ENCODE results near the gene C5.

C5 gene

DNA sequence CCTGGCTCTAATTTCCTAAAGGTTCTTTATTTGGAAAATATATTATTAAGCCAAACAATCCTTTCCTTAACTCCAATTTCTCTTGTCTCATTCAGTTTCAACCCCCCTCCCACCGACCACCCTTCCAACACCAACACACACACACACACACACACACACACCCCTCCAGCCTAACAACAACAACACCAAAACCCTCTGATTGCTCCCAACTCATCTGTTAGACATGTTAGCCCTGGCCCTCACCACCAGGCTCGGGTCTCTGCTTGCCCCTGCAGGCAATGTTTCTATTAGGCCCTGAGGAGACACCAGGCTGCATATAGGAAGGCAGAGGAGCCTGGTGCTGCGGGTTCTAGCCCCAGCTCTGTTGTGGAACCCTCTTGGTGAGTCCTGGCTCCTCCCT lies 105.1 kb downstream of the C5 start:
- no peaks in the 10 kb centered on the region for H3K36me3 ChIP-seq (ENCODE audit: low read length)
- no peaks in the 10 kb centered on the region for H3K9me3 ChIP-seq (ENCODE audit: insufficient read depth, low read length)
- no peaks in the 10 kb centered on the region for H4K20me1 ChIP-seq (ENCODE audit: low read depth, low read length)
- H3K4me2 ChIP-seq (ENCODE audit: low read depth, low read length, poor library complexity, severe bottlenecking): no peak overlapping the region
- no peak overlapping the region for H3K4me3 ChIP-seq (ENCODE audit: insufficient read depth, low read length, poor library complexity, severe bottlenecking)
- no peak overlapping the region; the same call in 1 of the 2 replicates for H3K27ac ChIP-seq (ENCODE audit: low read depth, low read length)
- no peak overlapping the region for H3K9ac ChIP-seq (ENCODE audit: low read length)
- H2AFZ ChIP-seq (ENCODE audit: low read depth, low read length, severe bottlenecking): no peak overlapping the region
- no peaks in the 10 kb centered on the region for H3K79me2 ChIP-seq (ENCODE audit: insufficient read depth, low read length)
- no peaks in the 10 kb centered on the region for H3K27me3 ChIP-seq (ENCODE audit: low read length)
- TF ChIP-seq, protein P1, sequence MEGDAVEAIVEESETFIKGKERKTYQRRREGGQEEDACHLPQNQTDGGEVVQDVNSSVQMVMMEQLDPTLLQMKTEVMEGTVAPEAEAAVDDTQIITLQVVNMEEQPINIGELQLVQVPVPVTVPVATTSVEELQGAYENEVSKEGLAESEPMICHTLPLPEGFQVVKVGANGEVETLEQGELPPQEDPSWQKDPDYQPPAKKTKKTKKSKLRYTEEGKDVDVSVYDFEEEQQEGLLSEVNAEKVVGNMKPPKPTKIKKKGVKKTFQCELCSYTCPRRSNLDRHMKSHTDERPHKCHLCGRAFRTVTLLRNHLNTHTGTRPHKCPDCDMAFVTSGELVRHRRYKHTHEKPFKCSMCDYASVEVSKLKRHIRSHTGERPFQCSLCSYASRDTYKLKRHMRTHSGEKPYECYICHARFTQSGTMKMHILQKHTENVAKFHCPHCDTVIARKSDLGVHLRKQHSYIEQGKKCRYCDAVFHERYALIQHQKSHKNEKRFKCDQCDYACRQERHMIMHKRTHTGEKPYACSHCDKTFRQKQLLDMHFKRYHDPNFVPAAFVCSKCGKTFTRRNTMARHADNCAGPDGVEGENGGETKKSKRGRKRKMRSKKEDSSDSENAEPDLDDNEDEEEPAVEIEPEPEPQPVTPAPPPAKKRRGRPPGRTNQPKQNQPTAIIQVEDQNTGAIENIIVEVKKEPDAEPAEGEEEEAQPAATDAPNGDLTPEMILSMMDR (IDR thresholded peaks at IDR 0.05; ENCODE audit: insufficient read depth, low read length, poor library complexity, severe bottlenecking): no peak
- TF ChIP-seq EZH2phosphoT487 (conservative IDR thresholded peaks at IDR 0.05; ENCODE audit: low read length): no peak
- H3K9me2 ChIP-seq (replicated peaks; ENCODE audit: insufficient read depth, low read length): no peaks in the 10 kb centered on the region
- H3F3A ChIP-seq (ENCODE audit: insufficient read depth): no peaks in the 10 kb centered on the region; the same call in 1 of the 2 replicates

DNA sequence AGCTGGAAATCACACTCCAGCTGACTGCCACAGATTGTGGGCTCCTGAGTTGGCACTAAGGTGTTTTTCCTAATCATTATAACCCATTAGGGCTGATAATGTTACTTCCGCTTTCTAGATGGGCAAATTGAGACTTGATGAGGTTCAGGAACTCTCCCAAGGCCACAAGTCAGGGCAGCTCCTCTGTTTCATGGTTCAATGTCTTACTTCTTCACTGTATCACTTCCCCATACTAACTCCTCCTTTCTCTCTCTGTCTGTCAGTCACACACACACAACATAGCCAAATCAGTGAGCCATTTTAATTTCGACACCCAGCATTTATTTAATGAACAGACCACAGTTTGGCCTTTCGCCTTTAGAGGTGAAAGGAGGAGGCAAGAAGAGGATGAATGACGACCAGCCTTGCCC lies 105.6 kb downstream of the C5 start:
- Histone ChIP-seq H3K27me3 (ENCODE audit: low read length) (no peaks in the 10 kb centered on the region), H3K9ac (ENCODE audit: low read length) (no peak overlapping the region), H3K79me2 (ENCODE audit: insufficient read depth, low read length) (no peaks in the 10 kb centered on the region), H3K4me3 (ENCODE audit: insufficient read depth, low read length, poor library complexity, severe bottlenecking) (no peak overlapping the region), H3F3A (ENCODE audit: insufficient read depth) (no peaks in the 10 kb centered on the region; the same call in 1 of the 2 replicates), H3K4me2 (ENCODE audit: low read depth, low read length, poor library complexity, severe bottlenecking) (no peak overlapping the region), H4K20me1 (ENCODE audit: low read depth, low read length) (no peaks in the 10 kb centered on the region), H3K9me2 (replicated peaks; ENCODE audit: insufficient read depth, low read length) (no peaks in the 10 kb centered on the region), H2AFZ (ENCODE audit: low read depth, low read length, severe bottlenecking) (no peak overlapping the region), H3K27ac (ENCODE audit: low read depth, low read length) (no peak overlapping the region; the same call in 1 of the 2 replicates), H3K9me3 (ENCODE audit: insufficient read depth, low read length) (no peaks in the 10 kb centered on the region), H3K36me3 (ENCODE audit: low read length) (no peaks in the 10 kb centered on the region)
- TF ChIP-seq EZH2phosphoT487 (conservative IDR thresholded peaks at IDR 0.05; ENCODE audit: low read length): no peak
- TF ChIP-seq, protein P1 (IDR thresholded peaks at IDR 0.05; ENCODE audit: insufficient read depth, low read length, poor library complexity, severe bottlenecking): no peak

DNA sequence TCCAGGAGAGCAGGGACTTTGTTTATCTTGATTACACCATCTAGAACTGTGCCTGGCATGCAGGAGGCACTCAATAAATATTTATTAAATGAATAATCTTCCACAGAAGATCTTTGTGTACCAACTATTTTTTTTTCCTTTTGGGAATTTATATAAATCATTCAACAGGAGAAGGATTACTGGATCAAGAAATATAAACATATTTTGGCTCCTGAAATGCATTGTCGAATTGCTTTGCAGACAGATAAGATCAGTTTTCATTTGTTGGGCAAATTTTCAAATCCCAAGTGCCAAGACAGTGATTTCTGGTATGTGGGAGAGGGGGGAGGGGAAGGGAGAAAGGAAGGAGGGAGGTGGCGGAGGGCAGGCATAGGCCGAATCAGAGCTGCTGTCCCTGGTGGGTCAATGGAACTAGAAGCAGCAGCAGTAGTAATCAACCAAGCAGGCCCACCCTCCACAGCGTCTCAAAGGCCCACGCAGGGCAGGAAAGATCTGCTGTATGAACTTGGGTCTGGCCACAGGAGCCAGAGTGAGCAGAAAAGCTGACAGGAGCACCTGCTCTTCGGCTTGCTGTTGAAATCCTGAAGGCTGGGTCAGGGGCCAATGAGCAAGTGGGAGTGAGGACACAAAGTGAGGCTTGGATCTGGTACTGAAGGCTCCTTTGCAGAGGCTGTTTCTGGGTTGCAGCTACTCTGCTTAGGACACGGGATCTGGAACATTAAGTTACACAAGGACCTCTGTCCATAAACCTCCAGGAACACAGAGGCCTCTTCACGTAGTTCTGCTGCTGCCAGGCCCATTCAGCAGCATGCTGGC lies 107.7 kb downstream of the C5 start:
- H3K9me3 ChIP-seq (ENCODE audit: insufficient read depth, low read length): no peaks in the 10 kb centered on the region
- H3K27ac ChIP-seq (ENCODE audit: low read depth, low read length): no peak overlapping the region
- no peaks in the 10 kb centered on the region for H3K27me3 ChIP-seq (ENCODE audit: low read length)
- H3F3A ChIP-seq (ENCODE audit: insufficient read depth): no peaks in the 10 kb centered on the region; the same call in 1 of the 2 replicates
- H3K79me2 ChIP-seq (ENCODE audit: insufficient read depth, low read length): no peaks in the 10 kb centered on the region
- H3K4me3 ChIP-seq (ENCODE audit: insufficient read depth, low read length, poor library complexity, severe bottlenecking): no peak overlapping the region
- no peaks in the 10 kb centered on the region for H4K20me1 ChIP-seq (ENCODE audit: low read depth, low read length)
- TF ChIP-seq, protein P1 (IDR thresholded peaks at IDR 0.05; ENCODE audit: insufficient read depth, low read length, poor library complexity, severe bottlenecking): no peak
- no peak for TF ChIP-seq EZH2phosphoT487 (conservative IDR thresholded peaks at IDR 0.05; ENCODE audit: low read length)
- H2AFZ ChIP-seq (ENCODE audit: low read depth, low read length, severe bottlenecking): no peak overlapping the region
- no peaks in the 10 kb centered on the region for H3K9me2 ChIP-seq (replicated peaks; ENCODE audit: insufficient read depth, low read length)
- H3K4me2 ChIP-seq (ENCODE audit: low read depth, low read length, poor library complexity, severe bottlenecking): no peak overlapping the region
- no peak overlapping the region for H3K9ac ChIP-seq (ENCODE audit: low read length)
- no peaks in the 10 kb centered on the region for H3K36me3 ChIP-seq (ENCODE audit: low read length)

Data from SU-DHL-6 (cell line).